MM.1S (cell line): Measurements from ENCODE around the gene PCDH9.

Experiments used
- DNase-seq: peaks from one replicate; pipeline ENCODE4 v3.0.0-alpha.2; 2015
- H2AFZ ChIP-seq: fragments of 300-600 bp; sonication (generic); 2 replicates; pipeline ENCODE4 v1.6.0; 2016; ENCODE audit warnings: antibody characterized with exemption, low read length
- H3F3A ChIP-seq: fragments of 300-600 bp; sonication (generic); 2 replicates; pipeline ENCODE4 v1.6.1; 2016; ENCODE audit warnings: mild to moderate bottlenecking, antibody characterized with exemption, low read length, moderate library complexity, mixed read lengths; ENCODE audit not compliant: insufficient read depth
- H3K27ac ChIP-seq: fragments of 300-600 bp; sonication (generic); 2 replicates; pipeline ENCODE4 v1.5.1; 2016; ENCODE audit warnings: mild to moderate bottlenecking, low read length
- H3K27me3 ChIP-seq: fragments of 300-600 bp; sonication (generic); replicated peaks from 2 replicates; pipeline ENCODE4 v1.6.0; 2016; ENCODE audit warnings: low read length; ENCODE audit not compliant: insufficient read depth
- H3K36me3 ChIP-seq: fragments of 300-600 bp; sonication (generic); replicated peaks from 2 replicates; pipeline ENCODE4 v1.6.1; 2016; ENCODE audit warnings: mild to moderate bottlenecking, low read length, mixed read lengths; ENCODE audit not compliant: insufficient read depth
- H3K4me1 ChIP-seq: fragments of 300-600 bp; sonication (generic); 2 replicates; pipeline ENCODE4 v1.6.1; 2016; ENCODE audit warnings: low read length, mixed read lengths
- H3K4me2 ChIP-seq: fragments of 300-600 bp; sonication (generic); 2 replicates; pipeline ENCODE4 v1.6.0; 2016; ENCODE audit warnings: low read depth, low read length
- H3K4me3 ChIP-seq: fragments of 300-600 bp; sonication (generic); 2 replicates; pipeline ENCODE4 v1.5.1; 2016; ENCODE audit warnings: low read length, mixed read lengths
- H3K79me2 ChIP-seq: fragments of 300-600 bp; sonication (generic); 2 replicates; pipeline ENCODE4 v1.6.1; 2016; ENCODE audit warnings: mixed run types, low read length, mixed read lengths
- H3K9ac ChIP-seq: fragments of 300-600 bp; sonication (generic); 2 replicates; pipeline ENCODE4 v1.6.1; 2016; ENCODE audit warnings: low read length, mixed read lengths
- H3K9me2 ChIP-seq: fragments of 300-600 bp; sonication (generic); replicated peaks from 2 replicates; pipeline ENCODE4 v1.6.1; 2016; ENCODE audit warnings: mild to moderate bottlenecking, low read length, mixed read lengths; ENCODE audit not compliant: insufficient read depth
- H3K9me3 ChIP-seq: fragments of 300-600 bp; sonication (generic); replicated peaks from 2 replicates; pipeline ENCODE4 v1.6.1; 2016; ENCODE audit warnings: mild to moderate bottlenecking, low read length, mixed read lengths; ENCODE audit not compliant: insufficient read depth
- H4K20me1 ChIP-seq: fragments of 300-600 bp; sonication (generic); 2 replicates; pipeline ENCODE4 v1.6.1; 2016; ENCODE audit warnings: mild to moderate bottlenecking, low read length, moderate library complexity, mixed read lengths; ENCODE audit not compliant: insufficient read depth
- EZH2 ChIP-seq: fragments of 300-600 bp; sonication (generic); optimal IDR thresholded peaks from 2 replicates; pipeline ENCODE3; 2017; ENCODE audit warnings: low read depth, mild to moderate bottlenecking, antibody characterized with exemption, low read length, mixed read lengths
- EZH2phosphoT487 ChIP-seq: fragments of 300-600 bp; sonication (generic); IDR thresholded peaks from 2 replicates; pipeline ENCODE4 v1.6.1; 2018; ENCODE audit warnings: antibody characterized with exemption, low read length
- TF ChIP-seq, protein P1 (sequence below): fragments of 300-600 bp; sonication (generic); IDR thresholded peaks from 2 replicates; pipeline ENCODE4 v1.5.1; 2016; ENCODE audit warnings: antibody characterized with exemption, low read length, mixed read lengths

Gene PCDH9

DNA sequence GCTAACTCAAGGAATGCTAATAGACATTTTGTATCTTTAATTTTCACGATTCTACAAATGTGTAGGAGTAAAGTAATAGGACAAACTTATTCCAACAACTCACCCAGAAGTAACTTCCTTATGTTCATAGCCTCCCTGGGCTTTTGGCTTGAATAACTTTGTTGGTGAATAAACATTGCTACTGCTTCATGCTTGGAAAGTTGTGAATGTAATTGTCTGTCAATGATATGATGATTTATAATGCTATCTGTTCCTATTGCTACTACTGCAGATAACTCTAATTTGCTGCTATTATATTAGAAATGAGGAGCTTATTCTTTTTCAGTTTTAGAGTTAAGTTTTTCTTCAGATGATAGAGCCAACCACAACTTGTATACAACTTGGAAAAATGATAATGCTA lies 307.7 kb downstream of the PCDH9 start:
- Histone ChIP-seq H3K9ac (no peak overlapping the region), H3K79me2 (no peaks in the 10 kb centered on the region), H3K9me3 (no peaks in the 10 kb centered on the region), H3K4me2 (no peak overlapping the region), H3K9me2 (no peaks in the 10 kb centered on the region), H3K27ac (no peak overlapping the region), H3K36me3 (no peaks in the 10 kb centered on the region), H2AFZ (no peak overlapping the region), H3K4me3 (no peak overlapping the region), H4K20me1 (no peaks in the 10 kb centered on the region), H3K27me3 (no peaks in the 10 kb centered on the region), H3K4me1 (no peaks in the 10 kb centered on the region), H3F3A (no peaks in the 10 kb centered on the region)
- TF ChIP-seq, protein P1, sequence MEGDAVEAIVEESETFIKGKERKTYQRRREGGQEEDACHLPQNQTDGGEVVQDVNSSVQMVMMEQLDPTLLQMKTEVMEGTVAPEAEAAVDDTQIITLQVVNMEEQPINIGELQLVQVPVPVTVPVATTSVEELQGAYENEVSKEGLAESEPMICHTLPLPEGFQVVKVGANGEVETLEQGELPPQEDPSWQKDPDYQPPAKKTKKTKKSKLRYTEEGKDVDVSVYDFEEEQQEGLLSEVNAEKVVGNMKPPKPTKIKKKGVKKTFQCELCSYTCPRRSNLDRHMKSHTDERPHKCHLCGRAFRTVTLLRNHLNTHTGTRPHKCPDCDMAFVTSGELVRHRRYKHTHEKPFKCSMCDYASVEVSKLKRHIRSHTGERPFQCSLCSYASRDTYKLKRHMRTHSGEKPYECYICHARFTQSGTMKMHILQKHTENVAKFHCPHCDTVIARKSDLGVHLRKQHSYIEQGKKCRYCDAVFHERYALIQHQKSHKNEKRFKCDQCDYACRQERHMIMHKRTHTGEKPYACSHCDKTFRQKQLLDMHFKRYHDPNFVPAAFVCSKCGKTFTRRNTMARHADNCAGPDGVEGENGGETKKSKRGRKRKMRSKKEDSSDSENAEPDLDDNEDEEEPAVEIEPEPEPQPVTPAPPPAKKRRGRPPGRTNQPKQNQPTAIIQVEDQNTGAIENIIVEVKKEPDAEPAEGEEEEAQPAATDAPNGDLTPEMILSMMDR, result no peak
- TF ChIP-seq EZH2, result no peak
- TF ChIP-seq EZH2phosphoT487, result no peak
- no peak for DNase-seq

DNA sequence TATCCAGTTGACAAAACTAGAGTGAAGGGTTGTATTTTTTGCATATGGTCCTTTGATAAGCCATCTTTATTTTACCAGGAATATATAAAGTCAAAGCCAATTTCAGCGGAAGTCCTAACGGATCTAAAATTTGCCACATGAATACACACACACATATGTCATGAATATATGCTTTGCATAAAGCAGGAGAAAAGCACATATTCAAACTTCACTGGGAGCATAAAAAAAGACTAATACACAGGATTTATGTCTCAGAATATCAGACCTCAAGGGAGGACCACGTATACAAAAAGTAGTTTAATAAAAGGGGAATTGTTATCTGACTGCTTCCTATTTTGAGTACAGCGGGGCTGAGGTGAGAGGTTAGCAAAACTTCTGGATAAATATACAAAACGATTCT lies 308.7 kb downstream of the PCDH9 start:
- Histone ChIP-seq H3K79me2 (no peaks in the 10 kb centered on the region), H3K4me1 (no peaks in the 10 kb centered on the region), H3K27ac (no peak overlapping the region), H3K9ac (no peak overlapping the region), H3K9me2 (no peaks in the 10 kb centered on the region), H3K4me2 (no peak overlapping the region), H3F3A (no peaks in the 10 kb centered on the region), H3K27me3 (no peaks in the 10 kb centered on the region), H3K4me3 (no peak overlapping the region), H3K9me3 (no peaks in the 10 kb centered on the region), H2AFZ (no peak overlapping the region), H4K20me1 (no peaks in the 10 kb centered on the region), H3K36me3 (no peaks in the 10 kb centered on the region)
- no peak for DNase-seq
- TF ChIP-seq, protein P1, result no peak
- no peak for TF ChIP-seq EZH2
- no peak for TF ChIP-seq EZH2phosphoT487

DNA sequence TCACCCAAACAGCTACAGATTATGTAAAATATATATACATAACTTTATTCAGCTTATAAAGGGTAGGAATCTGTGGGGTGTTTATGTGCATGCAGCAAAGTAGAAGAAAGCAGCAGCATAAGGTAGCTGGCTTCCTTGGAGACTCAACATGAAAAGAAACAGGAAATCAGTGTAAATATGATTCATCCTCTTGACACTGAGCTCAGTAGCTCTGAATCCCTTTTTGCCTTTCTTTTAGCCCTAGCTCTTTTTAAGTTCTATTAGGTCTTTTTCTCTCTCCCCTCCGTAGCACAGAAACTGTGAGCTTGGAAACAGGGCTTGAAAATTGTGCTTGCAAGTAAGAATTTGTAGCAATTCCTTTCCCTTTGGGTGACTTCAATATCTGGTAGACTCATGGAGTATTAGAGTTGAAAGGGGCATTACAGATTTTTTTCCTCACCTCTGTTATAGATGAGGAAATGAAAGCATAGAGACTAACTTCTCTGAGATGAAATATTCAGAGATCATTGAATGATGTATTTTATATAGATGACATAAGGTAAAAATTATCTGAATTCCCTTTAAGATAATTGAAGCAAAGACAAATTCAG lies 314.4 kb downstream of the PCDH9 start:
- Histone ChIP-seq H3K9ac (no peak overlapping the region), H2AFZ (no peak overlapping the region), H3K4me1 (no peaks in the 10 kb centered on the region), H3K9me3 (no peaks in the 10 kb centered on the region), H3K36me3 (no peaks in the 10 kb centered on the region), H3K4me3 (no peak overlapping the region), H4K20me1 (no peaks in the 10 kb centered on the region), H3F3A (no peaks in the 10 kb centered on the region), H3K79me2 (no peaks in the 10 kb centered on the region), H3K27ac (no peak overlapping the region), H3K27me3 (no peaks in the 10 kb centered on the region), H3K9me2 (no peaks in the 10 kb centered on the region), H3K4me2 (no peak overlapping the region)
- no peak for DNase-seq
- TF ChIP-seq EZH2 (no peak), EZH2phosphoT487 (no peak)
- TF ChIP-seq, protein P1, result no peak
